Endothelial cell of hepatic sinusoid (primary cell): ENCODE data around the gene COMP.
"Not testable (repeated sequence)": the region's sequence is repeated elsewhere in the genome, so short reads cannot be mapped to it uniquely, and the experiment has no call there.

ENCODE experiments used
- in situ Hi-C: cut with HindIII; loops from 2 replicates; pipeline ENCODE4 v1.10.0; 2017; ENCODE audit warnings: low sequenced_read_pairs

The COMP gene

DNA sequence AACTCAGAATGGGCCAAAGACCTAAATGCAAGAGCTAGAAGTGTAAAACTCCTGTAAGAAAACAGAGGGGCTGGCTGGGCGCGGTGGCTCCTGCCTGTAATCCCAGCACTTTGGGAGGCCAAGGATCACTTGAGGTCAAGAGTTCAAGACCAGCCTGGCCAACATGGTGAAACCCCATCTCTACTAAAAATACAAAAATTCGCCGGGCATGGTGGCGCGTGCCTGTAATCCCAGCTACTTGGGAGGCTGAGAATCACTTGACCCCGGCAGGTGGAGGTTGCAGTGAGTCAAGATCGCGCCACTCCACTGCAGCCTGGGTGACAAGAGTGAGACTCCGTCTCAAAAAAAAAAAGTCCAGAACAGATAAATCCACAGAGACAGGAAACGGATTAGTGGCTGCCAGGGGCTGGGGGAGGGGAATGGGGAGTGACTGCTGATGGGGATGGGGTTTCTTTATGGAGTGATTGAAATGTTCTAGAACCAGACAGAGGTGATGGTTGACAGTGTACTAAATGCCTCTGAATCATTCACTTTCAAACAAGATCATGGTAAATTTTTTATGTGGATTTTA lies 57.3 kb downstream of the COMP start:
- in situ Hi-C loops, result not testable (repeated sequence)

DNA sequence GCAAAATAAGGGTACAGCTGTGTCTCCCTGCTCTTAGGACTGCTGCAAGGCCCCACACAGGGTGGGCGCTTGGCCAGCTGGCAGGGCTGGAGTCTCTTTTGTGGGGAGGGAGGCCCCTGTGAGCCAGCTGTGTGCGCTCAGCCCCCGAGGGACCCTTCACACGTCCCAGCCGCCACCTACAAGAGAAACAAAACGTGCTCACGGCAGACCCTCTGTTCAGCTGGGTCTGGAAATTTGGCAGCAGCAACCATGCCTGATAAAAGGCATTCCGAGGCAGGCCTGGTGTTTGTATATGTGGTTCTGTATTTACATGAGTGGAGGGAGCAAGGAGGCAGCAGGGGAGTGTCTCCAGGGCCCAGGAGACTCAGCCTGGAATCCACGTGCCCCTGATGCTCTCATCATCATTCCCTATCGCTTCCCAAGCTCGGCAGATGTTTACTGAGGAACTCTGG lies 57.9 kb downstream of the COMP start:
- in situ Hi-C loops, result no loop called here
